HEK293T (cell line): ENCODE data around the gene PTGER1.

Source experiments
- BHLHE40 ChIP-seq: fragments of 450-650 bp; IDR thresholded peaks from 2 replicates; pipeline ENCODE4 v1.6.1; 2016; ENCODE audit warnings: mild to moderate bottlenecking, moderate library complexity, borderline replicate concordance
- ELF4 ChIP-seq: fragments of 450-650 bp; IDR thresholded peaks from 2 replicates; pipeline ENCODE4 v1.6.1; 2017; ENCODE audit warnings: antibody characterized with exemption
- FOXA1 ChIP-seq: fragments of 450-650 bp; IDR thresholded peaks from 2 replicates; pipeline ENCODE4 v1.6.1; 2016; ENCODE audit warnings: mild to moderate bottlenecking
- FOXK2 ChIP-seq: fragments of 450-650 bp; IDR thresholded peaks from 2 replicates; pipeline ENCODE4 v1.6.1; 2016; ENCODE audit warnings: mild to moderate bottlenecking
- FOXM1 ChIP-seq: fragments of 450-650 bp; IDR thresholded peaks from 2 replicates; pipeline ENCODE4 v1.6.1; 2017; ENCODE audit warnings: mild to moderate bottlenecking, borderline replicate concordance
- LEF1 ChIP-seq: fragments of 450-650 bp; IDR thresholded peaks from 2 replicates; pipeline ENCODE4 v1.6.1; 2017; ENCODE audit warnings: mild to moderate bottlenecking, borderline replicate concordance
- NFRKB ChIP-seq: fragments of 450-650 bp; IDR thresholded peaks from 2 replicates; pipeline ENCODE4 v1.6.1; 2016; ENCODE audit warnings: mild to moderate bottlenecking, moderate library complexity
- SP1 ChIP-seq: fragments of 450-650 bp; IDR thresholded peaks from 2 replicates; pipeline ENCODE4 v1.6.1; 2017
- ZNF384 ChIP-seq: fragments of 450-650 bp; IDR thresholded peaks from 2 replicates; pipeline ENCODE4 v1.6.1; 2016
- TF ChIP-seq, protein P1 (sequence below): fragments of 450-650 bp; IDR thresholded peaks from 2 replicates; pipeline ENCODE4 v1.6.1; 2016

- TF ChIP-seq ELF4 (no peak), FOXK2 (no peak), FOXA1 (no peak), SP1 (no peak), NFRKB (no peak), BHLHE40 (no peak), ZNF384 (no peak), FOXM1 (no peak), LEF1 (no peak)
- TF ChIP-seq, protein P1, sequence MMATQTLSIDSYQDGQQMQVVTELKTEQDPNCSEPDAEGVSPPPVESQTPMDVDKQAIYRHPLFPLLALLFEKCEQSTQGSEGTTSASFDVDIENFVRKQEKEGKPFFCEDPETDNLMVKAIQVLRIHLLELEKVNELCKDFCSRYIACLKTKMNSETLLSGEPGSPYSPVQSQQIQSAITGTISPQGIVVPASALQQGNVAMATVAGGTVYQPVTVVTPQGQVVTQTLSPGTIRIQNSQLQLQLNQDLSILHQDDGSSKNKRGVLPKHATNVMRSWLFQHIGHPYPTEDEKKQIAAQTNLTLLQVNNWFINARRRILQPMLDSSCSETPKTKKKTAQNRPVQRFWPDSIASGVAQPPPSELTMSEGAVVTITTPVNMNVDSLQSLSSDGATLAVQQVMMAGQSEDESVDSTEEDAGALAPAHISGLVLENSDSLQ = no peak
Measured at GRCh38 chr19:14519245-14519859, 44.2 kb upstream of the PTGER1 start.
